Motor neuron (in vitro differentiated cells): ENCODE measurements around the gene LARP1. TPM values are rescaled to one million over a fixed set of nuclear protein-coding genes. Genes with fewer than 3 reads are reported as not detected.
A peak's percentile ranks its signal among the peaks of the same experiment; 100 is the strongest.
"Not testable (repeated sequence)": the region's sequence is repeated elsewhere in the genome, so short reads cannot be mapped to it uniquely, and the experiment has no call there.

Experiments used
- ATAC-seq, 8 experiments: fragments of 200-7000 bp; cut with Tn5 transposase; replicated peaks in 6 of 8; 2 replicates each; pipeline ENCODE4 v1.8.0; 2021; ENCODE audit warnings: mild to moderate bottlenecking in 8 of 8, moderate library complexity in 8 of 8
- H3K27ac ChIP-seq, 2 donors: fragments of 250-450 bp; sonication (Bioruptor Pico); 2 replicates each; pipeline ENCODE4 v1.9.0; 2021; ENCODE audit warnings: antibody characterized with exemption in 2 of 2, mild to moderate bottlenecking in 2 of 2, moderate library complexity in 1 of 2
- H3K4me1 ChIP-seq, 2 donors: fragments of 250-450 bp; sonication (Bioruptor Pico); replicated peaks in 1 of 2; 2 replicates each; pipeline ENCODE4 v1.6.1; 2021; ENCODE audit warnings: antibody characterized with exemption in 2 of 2, mild to moderate bottlenecking in 2 of 2, moderate library complexity in 1 of 2
- H3K4me3 ChIP-seq, 5 donors: fragments of 250-450 bp; sonication (Bioruptor Pico); 2 replicates each; pipeline ENCODE4 v1.9.0; 2021; ENCODE audit warnings: antibody characterized with exemption in 5 of 5, mild to moderate bottlenecking in 5 of 5, moderate library complexity in 4 of 5
- whole genome bisulfite sequencing, 10 experiments: fragments of 450-650 bp; shearing (Covaris generic); methylation state at CpG; one replicate each; pipeline ENCODE4 v1.0.0; 2022; 5-methylcytosine and 5-hydroxymethylcytosine counted together
- in situ Hi-C, 9 experiments: fragments of 400-800 bp; cut with MboI; loops; one replicate each; pipeline ENCODE4 v1.15.0; 2021; ENCODE audit warnings: low sequenced_read_pairs in 9 of 9, low pct_unique_long_range_greater_than_20kb in 2 of 9; ENCODE audit not compliant: unreplicated experiment in 9 of 9
- total RNA-seq, 8 experiments: library from RNA; unstranded; fragments of 300-600 nt; gene quantifications; 2 replicates each; pipeline versions ENCODE4 v1.2.3 to v1.2.4, GENCODE V29; 2022

Gene LARP1
- total RNA-seq, 8 experiments from 2014 or later = 59.1 to 209 (median 82.6) TPM

DNA sequence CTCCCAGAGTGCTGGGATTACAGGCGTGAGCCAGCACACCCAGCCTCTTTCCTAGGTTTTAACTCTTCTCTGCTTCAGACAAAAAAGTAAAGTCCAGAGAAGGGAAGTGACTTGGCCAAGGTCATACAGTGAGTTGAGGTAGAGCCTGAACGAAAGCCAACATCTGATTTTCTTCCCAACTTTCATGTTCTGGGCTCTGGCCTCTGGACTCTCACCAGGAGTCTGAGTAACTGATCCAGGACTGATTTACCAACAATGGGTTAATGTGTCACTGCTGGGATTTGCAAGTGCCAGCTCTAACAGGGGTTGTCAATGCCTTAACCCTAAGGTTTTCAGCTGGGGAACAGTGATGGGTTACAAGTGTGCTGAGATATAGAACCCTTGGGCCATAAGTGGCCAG lies 32.2 kb upstream of the LARP1 start:
- Histone ChIP-seq H3K4me1 (peaks cover 0 to 2% of the 10 kb centered on the region in 2 donors), H3K4me3 (no peak overlapping the region), H3K27ac (no peak overlapping the region)
- WGBS, 10 experiments = 93 to 100% (median 94%) methylated on average over 1 to 2 of the region's 2 CpGs; no CpG with 5 or more reads in 5 of the 10 experiments
- no peak for ATAC-seq
- in situ Hi-C loops = no loop called here

DNA sequence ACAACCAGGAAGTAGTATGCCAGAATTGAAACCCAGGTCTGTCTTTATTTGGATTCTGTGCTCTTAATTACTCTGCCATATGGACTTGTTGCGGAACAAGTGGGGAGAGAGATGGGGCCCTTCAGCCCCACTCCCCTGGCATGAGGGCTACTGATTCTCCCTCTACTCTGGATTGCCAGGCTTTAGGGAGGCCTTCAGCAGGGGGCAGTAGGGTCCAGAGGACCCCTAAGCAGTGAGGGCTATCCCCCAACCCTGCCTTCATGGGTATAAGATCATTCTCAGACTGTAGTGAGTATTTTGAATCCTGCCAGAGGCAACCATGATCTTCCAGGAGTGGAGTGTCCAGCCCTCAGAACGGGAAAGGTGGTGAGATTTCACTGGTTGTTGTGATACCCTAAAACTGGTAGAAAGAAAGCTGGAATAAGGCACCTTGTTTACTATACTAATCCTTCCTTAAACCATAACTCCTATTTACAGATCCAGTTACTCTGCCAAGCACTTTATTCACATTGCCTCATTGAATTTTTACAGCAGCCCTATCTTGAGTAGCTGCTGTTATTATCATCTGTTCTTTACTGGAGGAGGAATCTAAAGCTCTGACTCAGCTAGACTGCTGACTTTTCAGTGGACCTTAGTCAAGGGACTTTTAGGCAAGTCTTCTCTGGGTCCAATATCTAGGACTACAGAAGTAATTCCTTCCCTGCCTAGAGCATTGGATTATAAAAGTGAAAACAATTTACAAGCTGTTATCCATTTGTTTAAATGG lies 31.3 kb upstream of the LARP1 start:
- in situ Hi-C loops = no loop called here
- WGBS, 10 experiments = 11 to 93% (median 60%) methylated on average over 1 to 2 of the region's 2 CpGs; no CpG with 5 or more reads in 3 of the 10 experiments
- Histone ChIP-seq H3K4me1 (peaks cover 0 to 2% of the 10 kb centered on the region in 2 donors), H3K4me3 (no peak overlapping the region), H3K27ac (no peak overlapping the region)
- ATAC-seq = peak in 3 of 8 experiments; percentile 86 to 89 (median 86)

DNA sequence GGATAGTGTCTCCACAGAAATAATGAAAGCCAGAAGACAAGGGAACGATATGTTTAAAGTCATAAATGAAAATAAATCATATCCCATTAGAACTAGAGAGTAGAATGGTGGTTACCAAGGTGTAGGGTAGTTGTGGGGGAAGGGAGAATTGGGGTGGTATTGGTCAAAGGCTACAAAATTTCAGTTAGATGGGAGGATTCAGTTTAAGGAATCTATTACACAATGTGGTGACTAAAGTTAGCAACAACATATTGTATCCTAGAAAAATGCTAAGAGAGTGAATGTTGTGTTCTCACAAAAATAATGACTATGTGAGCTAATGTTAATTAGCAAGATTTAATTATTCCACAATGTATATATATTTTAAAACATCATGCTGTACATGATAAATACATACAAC lies 27.8 kb upstream of the LARP1 start:
- Histone ChIP-seq H3K27ac (no peak overlapping the region), H3K4me3 (no peak overlapping the region), H3K4me1 (no peaks in the 10 kb centered on the region)
- in situ Hi-C loops = no loop called here
- no peak for ATAC-seq
- WGBS, 10 experiments = 0 to 100% (median 76%) methylated on average over 1 of the region's 1 CpG

DNA sequence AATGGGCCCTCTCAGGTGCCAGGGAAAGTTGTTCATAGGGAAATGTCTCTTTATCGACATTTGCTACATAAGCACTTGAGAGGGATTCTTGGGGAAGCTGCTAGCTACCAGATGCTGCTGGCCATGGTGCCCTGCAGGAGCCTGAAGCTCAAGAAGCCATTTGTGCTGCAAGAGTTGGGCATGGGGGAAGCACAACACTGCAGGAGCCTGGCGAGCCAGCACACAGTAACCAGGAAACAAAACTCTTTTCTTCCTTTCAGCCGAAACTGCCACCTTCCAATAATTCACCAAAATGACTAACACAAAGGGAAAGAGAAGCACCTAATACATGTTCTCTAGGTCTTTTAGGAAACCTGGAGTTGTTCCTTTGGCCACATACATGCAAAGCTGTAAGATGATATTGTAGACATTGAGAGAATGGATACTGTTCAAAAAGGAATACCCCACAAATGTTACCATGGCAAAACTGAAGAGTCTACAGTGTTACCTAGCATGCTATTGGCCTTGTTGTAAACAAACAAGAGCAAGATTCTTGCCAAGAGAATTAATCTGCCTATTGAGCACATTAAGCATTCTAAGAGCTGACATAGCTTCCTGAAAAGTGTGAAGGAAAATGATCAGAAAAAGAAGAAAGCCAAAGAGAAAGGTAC lies 26.1 kb upstream of the LARP1 start:
- WGBS, 10 experiments = 80 to 100% (median 90%) methylated on average over 1 to 3 of the region's 3 CpGs; no CpG with 5 or more reads in 3 of the 10 experiments
- in situ Hi-C loops = no loop called here
- peak in 2 of 8 experiments; percentile 36 to 93 for ATAC-seq

DNA sequence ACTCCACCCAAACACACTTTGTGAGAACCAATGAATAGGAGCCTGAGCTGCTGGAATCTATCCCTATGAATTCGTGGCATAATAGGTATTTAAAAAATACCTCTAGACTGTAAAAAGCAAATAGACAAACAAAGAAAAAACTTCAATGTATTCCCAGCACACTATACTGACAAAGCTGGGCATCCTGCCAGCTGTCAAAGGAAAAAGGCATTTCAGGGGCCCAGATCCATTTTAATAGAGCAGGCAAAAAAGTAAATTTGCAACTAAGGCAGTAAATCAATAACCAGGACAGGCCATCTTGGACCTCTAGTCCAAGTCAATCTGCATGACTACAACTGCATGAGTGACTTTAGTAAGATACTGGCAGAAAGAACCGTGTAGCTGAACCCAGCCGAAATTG lies 25.6 kb upstream of the LARP1 start:
- H3K27ac ChIP-seq = no peak overlapping the region
- in situ Hi-C loops = no loop called here
- peak in 2 of 8 experiments; percentile 10 to 59 for ATAC-seq
- H3K4me3 ChIP-seq = no peak overlapping the region
- WGBS, 10 experiments = 43 to 100% (median 68%) methylated on average over 1 to 3 of the region's 3 CpGs
- H3K4me1 ChIP-seq = no peaks in the 10 kb centered on the region

More for the DNA sequence above, 26.1 kb upstream of the LARP1 start:
- Histone ChIP-seq H3K4me3 (no peak overlapping the region), H3K4me1 (no peaks in the 10 kb centered on the region), H3K27ac (no peak overlapping the region)

DNA sequence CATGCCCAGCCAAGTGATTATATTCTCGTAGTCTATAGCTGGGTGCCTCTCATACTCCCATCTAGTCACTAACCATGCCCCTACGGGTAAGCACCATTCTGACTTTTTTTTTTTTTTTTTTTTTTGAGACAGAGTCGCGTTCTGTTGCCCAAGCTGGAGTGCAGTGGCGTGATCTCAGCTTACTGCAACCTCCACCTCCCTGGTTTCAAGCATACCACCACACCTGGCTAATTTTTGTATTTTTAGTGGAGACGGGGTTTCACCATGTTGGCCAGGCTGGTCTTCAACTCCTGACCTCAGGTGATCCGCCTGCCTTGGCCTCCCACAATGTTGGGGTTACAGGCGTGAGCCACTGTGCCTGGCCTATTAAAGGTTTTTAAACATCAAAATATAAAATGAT lies 24.4 kb upstream of the LARP1 start:
- ATAC-seq, H3K27ac ChIP-seq, in situ Hi-C loops, H3K4me3 ChIP-seq, H3K4me1 ChIP-seq: not testable (repeated sequence)
- WGBS, 10 experiments = 40 to 100% (median 94%) methylated on average over 1 to 7 of the region's 8 CpGs; no CpG with 5 or more reads in 2 of the 10 experiments

DNA sequence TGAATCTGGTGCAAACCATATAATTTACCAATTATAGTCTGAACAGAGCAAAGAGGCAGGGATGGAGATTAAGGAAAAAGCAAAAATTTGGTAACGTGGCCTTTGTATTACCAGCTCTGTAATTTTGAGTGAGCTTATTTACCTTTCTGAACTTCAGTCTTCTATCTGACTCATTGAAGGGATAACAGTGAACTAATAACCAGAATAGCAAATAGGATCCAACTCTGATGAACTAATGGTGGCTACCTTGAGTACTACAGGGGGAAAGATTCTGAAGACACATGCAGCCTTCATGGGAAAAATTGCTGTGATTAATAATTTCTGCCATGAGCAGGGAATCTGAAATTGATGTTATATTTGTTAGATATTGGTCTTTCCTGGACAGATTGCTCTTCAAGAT lies 23.0 kb upstream of the LARP1 start:
- ATAC-seq = no peak
- in situ Hi-C loops = no loop called here
- 78 to 100% (median 93%) methylated on average over 1 of the region's 1 CpG; no CpG with 5 or more reads in 4 of the 10 experiments for WGBS, 10 experiments
- Histone ChIP-seq H3K4me3 (no peak overlapping the region), H3K4me1 (no peaks in the 10 kb centered on the region), H3K27ac (no peak overlapping the region)

DNA sequence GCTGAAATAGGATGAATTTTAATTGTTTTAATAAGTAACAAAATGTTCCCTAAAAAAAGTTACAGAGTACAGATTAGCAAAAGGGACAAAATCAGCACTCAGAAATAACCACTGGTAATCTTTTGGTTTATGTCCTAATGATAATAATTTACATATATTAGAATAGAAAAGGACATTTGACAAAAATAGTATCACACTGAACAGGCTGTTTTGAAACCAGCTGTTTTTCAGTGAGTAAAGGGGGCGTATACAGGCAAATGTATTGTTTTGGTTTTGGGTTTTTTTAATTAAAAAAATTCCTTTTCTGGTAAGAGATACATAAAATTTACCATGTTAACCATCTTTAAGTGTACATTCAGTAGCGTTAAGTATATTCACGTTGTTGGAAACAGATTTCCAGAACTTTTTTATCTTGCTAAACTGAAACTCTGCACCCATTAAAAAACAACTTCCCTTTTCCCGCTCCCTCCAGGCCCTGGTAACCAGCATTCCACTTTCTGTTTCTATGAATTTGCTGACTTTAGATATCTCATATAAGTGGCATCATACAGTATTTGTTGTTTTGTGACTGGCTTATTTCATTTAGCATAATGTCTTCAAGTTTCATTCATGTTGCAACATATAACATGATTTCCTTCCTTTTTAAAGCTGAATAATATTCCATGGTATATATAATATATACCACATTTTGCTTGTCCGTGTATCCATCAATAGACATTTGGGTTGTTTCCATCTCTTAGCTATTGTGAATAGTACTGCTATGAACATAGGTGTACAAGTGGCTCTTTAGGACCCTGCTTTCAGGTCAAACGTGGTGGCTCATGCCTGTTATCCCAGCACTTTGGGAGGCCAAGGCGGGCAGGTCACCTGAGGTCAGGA lies 20.6 kb upstream of the LARP1 start:
- Histone ChIP-seq H3K4me1 (no peaks in the 10 kb centered on the region), H3K4me3 (no peak overlapping the region), H3K27ac (no peak overlapping the region)
- in situ Hi-C loops = no loop called here
- WGBS, 10 experiments = 58 to 100% (median 90%) methylated on average over 2 to 6 of the region's 7 CpGs
- no peak for ATAC-seq

DNA sequence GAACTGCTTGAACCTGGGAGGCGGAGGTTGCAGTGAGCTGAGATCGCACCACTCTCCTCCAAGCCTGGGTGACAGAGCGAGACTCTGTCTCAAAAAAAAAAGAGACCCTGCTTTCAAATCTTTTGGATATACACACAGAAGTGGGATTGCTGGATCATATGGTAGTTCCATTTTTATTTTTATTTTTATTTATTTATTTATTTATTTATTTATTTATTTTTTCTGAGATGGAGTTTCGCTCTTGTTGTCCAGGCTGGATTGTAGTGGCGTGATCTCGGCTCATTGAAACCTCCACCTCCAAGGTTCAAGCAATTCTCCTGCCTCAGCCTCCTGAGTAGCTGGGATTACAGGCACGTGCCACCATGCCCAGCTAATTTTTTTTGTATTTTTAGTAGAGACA lies 19.8 kb upstream of the LARP1 start:
- H3K4me1 ChIP-seq, in situ Hi-C loops: not testable (repeated sequence)

DNA sequence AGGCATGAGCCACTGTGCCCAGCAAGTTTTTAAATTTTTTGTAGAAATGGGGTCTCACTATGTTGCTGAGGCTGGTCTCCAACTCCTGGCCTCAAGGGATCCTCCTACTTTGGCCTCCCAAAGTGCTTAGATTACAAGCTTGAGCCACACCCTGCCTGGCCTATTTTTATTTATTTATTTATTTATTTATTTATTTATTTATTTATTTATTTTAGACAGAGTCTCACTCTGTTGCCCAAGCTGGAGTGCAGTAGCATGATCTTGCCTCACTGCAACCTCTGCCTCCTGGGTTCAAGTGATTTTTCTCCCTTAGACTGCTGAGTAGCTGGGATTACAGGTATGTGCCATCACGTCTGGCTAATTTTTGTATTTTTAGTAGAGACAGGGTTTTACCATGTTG lies 18.8 kb upstream of the LARP1 start:
- in situ Hi-C loops, H3K4me3 ChIP-seq, ATAC-seq, H3K27ac ChIP-seq, H3K4me1 ChIP-seq: not testable (repeated sequence)
- WGBS, 10 experiments = 80 to 100% (median 86%) methylated on average over 1 of the region's 1 CpG; no CpG with 5 or more reads in 7 of the 10 experiments

More for the DNA sequence above, 19.8 kb upstream of the LARP1 start:
- ATAC-seq, H3K4me3 ChIP-seq, H3K27ac ChIP-seq: not testable (repeated sequence)
- WGBS, 10 experiments = 75 to 100% (median 95%) methylated on average over 2 to 7 of the region's 7 CpGs; no CpG with 5 or more reads in 3 of the 10 experiments

DNA sequence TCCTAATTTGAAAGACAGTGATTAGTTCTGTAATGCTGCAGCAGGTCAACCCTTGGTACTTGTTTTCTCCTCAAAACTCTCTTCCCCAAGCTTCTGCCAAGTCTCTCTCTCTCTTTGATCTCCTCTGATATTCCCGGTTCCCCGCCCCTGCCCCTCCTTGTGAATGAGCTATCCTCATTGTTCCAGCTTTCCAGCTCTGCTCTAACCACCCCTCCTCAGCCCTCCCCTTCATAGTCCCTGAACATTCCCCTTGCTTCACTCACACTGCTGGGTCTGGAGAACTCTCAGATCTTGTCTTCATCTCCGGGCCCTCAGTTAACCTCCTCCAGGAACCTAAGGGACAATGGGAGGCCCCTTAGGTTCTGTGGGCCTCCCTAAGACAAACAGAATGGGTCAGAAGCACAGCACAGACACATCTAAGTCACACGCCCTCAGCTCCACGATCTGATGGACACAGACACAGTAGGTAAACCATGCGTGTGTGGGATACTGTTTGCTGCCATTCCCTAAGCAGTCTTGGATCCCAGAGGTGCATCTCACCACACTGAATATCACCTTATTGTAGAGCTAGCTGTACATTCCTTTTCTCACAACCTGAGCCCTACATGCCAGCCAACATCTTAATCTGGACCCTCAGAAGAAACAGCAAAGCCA lies 17.4 kb upstream of the LARP1 start:
- H3K4me3 ChIP-seq = no peak overlapping the region
- peak in 4 of 8 experiments; percentile 22 to 51 (median 48) for ATAC-seq
- no peaks in the 10 kb centered on the region for H3K4me1 ChIP-seq
- in situ Hi-C loops = no loop called here
- WGBS, 10 experiments = 10 to 100% (median 34%) methylated on average over 1 to 3 of the region's 6 CpGs; no CpG with 5 or more reads in 4 of the 10 experiments
- H3K27ac ChIP-seq = no peak overlapping the region

DNA sequence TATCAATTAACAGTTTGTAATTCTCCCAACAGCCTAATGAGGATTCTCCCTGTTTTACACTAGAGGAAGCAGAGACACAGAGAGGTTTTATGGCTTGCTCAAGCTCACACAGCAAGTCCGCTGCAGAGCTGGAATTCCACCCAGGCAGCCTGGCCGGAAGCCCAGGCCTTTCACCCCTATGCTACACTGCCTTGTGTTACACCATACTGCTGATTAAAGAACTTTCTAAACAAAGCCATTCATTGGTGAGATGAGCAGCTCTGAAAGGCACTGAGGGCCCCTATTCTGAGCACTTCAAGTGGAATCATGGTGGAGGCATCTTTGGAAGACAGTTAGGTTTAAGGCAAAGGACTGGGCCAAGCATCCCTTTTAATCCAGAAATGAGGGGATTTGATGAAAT lies 14.7 kb upstream of the LARP1 start:
- no peak overlapping the region for H3K27ac ChIP-seq
- peak in 3 of 8 experiments; percentile 29 to 53 (median 42) for ATAC-seq
- H3K4me3 ChIP-seq = no peak overlapping the region
- no peaks in the 10 kb centered on the region for H3K4me1 ChIP-seq
- WGBS, 10 experiments = 60 to 100% (median 78%) methylated on average over 1 to 2 of the region's 2 CpGs; no CpG with 5 or more reads in 4 of the 10 experiments
- in situ Hi-C loops = no loop called here
